GM21390 (cell line): Measurements from ENCODE around the gene CCDC154.
"Not testable (repeated sequence)": the region's sequence is repeated elsewhere in the genome, so short reads cannot be mapped to it uniquely, and the experiment has no call there.

Experiments
- ATAC-seq: cut with Tn5 transposase; IDR thresholded peaks from one replicate; pipeline ENCODE4 v1.9.1; 2021; ENCODE audit not compliant: unreplicated experiment

The CCDC154 gene

GRCh38 chr16:1474796-1475551 lies 30.6 kb upstream of the CCDC154 start, which contains the start of gene CLCN7:
Gene CLCN7, minus strand, starts transcription at chr16:1475028. Its CDS starts 54 bp downstream, at chr16:1474974.
- peak; percentile 89 for ATAC-seq

- peak; percentile 18 for ATAC-seq
These were observed 29.9 kb upstream of the CCDC154 start for GRCh38 chr16:1474082-1474795.

GRCh38 chr16:1472974-1473373 lies 28.6 kb upstream of the CCDC154 start:
- no peak for ATAC-seq

- ATAC-seq, result no peak
These were observed 27.3 kb upstream of the CCDC154 start for GRCh38 chr16:1471569-1472194.

- no peak for ATAC-seq
These were observed 26.3 kb upstream of the CCDC154 start for GRCh38 chr16:1470481-1471251.

GRCh38 chr16:1469693-1470201 lies 25.4 kb upstream of the CCDC154 start:
- no peak for ATAC-seq

GRCh38 chr16:1469141-1469540 lies 24.8 kb upstream of the CCDC154 start:
- ATAC-seq, result not testable (repeated sequence)

- no peak for ATAC-seq
These were observed 24.1 kb upstream of the CCDC154 start for GRCh38 chr16:1468426-1468810.

- no peak for ATAC-seq
These were observed 22.7 kb upstream of the CCDC154 start for GRCh38 chr16:1466968-1467521.

GRCh38 chr16:1466054-1466453 lies 21.7 kb upstream of the CCDC154 start:
- ATAC-seq, result no peak

GRCh38 chr16:1465567-1465915 lies 21.2 kb upstream of the CCDC154 start:
- no peak for ATAC-seq

GRCh38 chr16:1464894-1465566 lies 20.7 kb upstream of the CCDC154 start:
- ATAC-seq, result no peak

- ATAC-seq, result no peak
These were observed 20.0 kb upstream of the CCDC154 start for GRCh38 chr16:1464196-1464893.

GRCh38 chr16:1461146-1461545 lies 16.8 kb upstream of the CCDC154 start:
- no peak for ATAC-seq

- ATAC-seq, result no peak
These were observed 16.3 kb upstream of the CCDC154 start for GRCh38 chr16:1460602-1461138.

- ATAC-seq, result no peak
These were observed 15.6 kb upstream of the CCDC154 start for GRCh38 chr16:1459967-1460366.

GRCh38 chr16:1458977-1459341 lies 14.6 kb upstream of the CCDC154 start:
- ATAC-seq, result no peak

- no peak for ATAC-seq
These were observed 14.1 kb upstream of the CCDC154 start for GRCh38 chr16:1458336-1458976.
